HG03521 (cell line): ENCODE data around the gene HFM1.
"Not testable (repeated sequence)": the region's sequence is repeated elsewhere in the genome, so short reads cannot be mapped to it uniquely, and the experiment has no call there.

Source experiments
- ATAC-seq: cut with Tn5 transposase; IDR thresholded peaks from one replicate; pipeline ENCODE4 v1.9.1; 2021; ENCODE audit warnings: mild to moderate bottlenecking, moderate library complexity; ENCODE audit not compliant: unreplicated experiment

Gene HFM1

GRCh38 chr1:91404151-91405012 is at the start of gene HFM1:
HFM1 (minus strand) TSS chr1:91404837; CDS start chr1:91401082, 3,755 bp downstream.
- peak; percentile 95 for ATAC-seq

DNA sequence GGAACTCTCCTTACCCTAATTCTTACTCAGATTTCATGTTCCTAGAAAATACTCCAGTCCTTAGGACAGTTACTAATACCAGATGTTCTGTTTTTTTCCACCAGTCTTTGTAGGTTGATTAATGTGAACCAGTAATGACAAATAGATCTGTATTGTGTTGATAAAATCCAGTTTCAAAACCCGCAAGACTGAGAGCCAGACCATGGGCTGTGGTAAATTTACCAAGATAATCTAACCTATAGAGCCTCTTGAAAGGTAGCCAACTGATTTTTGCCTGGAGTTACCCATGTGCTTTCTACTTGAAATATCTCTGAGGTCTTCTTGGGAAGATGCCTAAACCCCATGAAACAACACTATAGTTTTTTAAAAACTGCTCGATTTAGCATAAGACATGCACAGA is 49.5 kb upstream of the HFM1 start:
- no peak for ATAC-seq

- no peak for ATAC-seq
Observed at GRCh38 chr1:91450260-91450659, 45.6 kb upstream of the HFM1 start.

DNA sequence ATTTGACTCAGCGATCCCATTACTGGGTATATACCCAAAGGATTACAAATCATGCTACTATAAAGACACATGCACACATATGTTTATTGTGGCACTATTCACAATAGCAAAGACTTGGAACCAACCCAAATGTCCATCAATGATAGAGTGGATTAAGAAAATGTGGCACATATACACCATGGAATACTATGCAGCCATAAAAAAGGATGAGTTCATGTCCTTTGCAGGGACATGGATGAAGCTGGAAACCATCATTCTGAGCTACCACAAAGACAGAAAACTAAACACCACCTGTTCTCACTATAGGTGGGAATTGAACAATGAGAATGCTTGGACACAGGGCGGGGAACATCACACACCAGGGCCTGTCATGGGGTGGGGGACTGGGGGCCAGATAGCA is 43.1 kb upstream of the HFM1 start:
- not testable (repeated sequence) for ATAC-seq

GRCh38 chr1:91441980-91442379 is 37.3 kb upstream of the HFM1 start:
- not testable (repeated sequence) for ATAC-seq

DNA sequence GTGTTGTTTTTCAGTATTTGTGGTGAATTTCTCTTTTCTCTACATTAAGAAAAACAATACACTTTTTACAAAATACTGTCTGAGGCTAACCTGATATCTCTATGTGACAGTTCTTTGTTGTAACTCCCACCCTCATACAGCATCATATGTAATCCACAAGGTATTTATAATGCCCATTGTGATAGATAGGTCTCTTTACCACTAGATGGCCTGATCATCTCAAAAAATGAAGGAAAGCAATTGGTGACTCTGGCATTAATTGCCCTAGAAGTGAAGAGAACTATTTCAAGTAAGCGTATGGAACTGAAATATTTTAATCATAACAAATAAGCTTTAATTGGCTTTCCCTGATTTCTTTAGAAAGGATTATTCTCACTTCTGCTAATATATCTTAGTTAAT is 36.2 kb upstream of the HFM1 start:
- ATAC-seq, result no peak

DNA sequence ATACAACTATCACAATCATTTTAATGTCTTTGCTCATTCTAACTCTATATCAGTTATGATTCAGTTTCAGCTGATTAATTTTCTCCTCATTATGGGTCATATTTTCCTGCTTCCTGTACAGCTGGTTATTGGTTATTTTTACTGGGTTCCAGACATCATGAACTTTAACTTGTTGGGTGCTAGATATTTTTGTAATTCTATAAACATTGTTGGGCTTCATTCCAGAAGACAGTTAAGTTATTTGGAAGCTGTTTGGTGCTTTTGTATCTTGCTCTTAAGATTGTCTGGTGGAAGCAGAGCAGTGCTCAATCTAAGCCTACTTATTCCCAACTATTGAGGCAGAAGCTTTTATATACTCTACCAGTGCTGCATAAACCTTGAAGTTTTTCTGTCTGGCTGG is 34.4 kb upstream of the HFM1 start:
- no peak for ATAC-seq

- no peak for ATAC-seq
Observed at GRCh38 chr1:91428182-91428798, 23.7 kb upstream of the HFM1 start.

DNA sequence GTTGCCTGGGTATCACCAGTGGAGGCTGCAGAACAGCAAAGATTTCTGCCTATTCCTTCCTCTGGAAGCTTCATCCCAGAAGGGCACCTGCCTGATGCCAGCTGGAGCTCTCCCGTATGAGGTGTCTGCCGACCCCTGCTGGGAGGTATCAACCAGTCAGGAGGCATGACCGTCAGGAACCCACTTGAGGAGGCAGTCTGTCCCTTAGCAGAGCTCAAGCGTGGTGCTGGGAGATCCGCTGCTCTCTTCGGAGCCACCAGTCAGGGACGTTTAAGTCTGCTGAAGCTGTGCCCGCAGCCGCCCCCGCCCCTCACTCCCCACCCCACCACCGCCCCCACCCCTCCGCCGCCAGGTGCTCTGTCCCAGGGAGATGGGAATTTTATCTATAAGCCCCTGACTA is 23.1 kb upstream of the HFM1 start:
- no peak for ATAC-seq

DNA sequence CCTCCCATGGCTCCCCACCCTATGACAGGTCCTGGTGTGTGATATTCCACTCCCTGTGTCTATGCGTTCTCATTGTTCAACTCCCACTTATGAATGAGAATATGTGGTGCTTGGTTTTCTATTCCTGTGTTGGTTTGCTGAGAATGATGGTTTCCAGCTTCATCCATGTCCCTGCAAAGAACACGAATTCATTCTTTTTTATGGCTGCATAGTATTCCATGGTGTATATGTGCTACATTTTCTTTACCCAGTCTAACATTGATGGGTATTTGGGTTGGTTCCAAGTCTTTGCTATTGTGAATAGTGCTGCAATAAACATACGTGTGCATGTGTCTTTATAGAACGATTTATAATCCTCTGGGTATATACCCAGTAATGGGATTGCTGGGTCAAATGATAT is 17.9 kb upstream of the HFM1 start:
- ATAC-seq, result not testable (repeated sequence)

DNA sequence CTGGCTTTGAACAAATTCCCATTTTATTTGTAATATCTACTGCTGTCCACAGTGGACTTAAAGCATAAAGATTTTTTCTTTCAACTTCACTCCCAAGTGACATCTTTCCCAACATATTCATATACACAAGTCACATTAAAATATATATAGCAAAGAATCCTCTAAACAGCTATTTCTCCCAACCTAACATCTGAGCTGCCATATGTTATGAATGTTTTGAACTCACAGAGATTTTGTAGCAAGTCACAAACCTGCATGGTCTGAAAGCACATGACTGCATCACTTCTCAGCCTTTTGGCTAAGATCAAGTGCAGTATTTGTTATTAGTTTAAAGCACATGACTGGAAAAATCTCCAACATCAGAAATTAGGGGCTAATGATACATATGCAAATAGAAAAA is 7.7 kb upstream of the HFM1 start:
- no peak for ATAC-seq

- no peak for ATAC-seq
Observed at GRCh38 chr1:91406773-91407389, 2.2 kb upstream of the HFM1 start.

- ATAC-seq, result no peak
Observed at GRCh38 chr1:91402023-91402422, 2.6 kb downstream of the HFM1 start.

GRCh38 chr1:91400133-91400725 is 4.4 kb downstream of the HFM1 start:
- no peak for ATAC-seq

GRCh38 chr1:91398291-91398690 is 6.3 kb downstream of the HFM1 start:
- no peak for ATAC-seq

- no peak for ATAC-seq
Observed at GRCh38 chr1:91397605-91398004, 7.0 kb downstream of the HFM1 start.

- ATAC-seq, result no peak
Observed at GRCh38 chr1:91393042-91393441, 11.6 kb downstream of the HFM1 start.

DNA sequence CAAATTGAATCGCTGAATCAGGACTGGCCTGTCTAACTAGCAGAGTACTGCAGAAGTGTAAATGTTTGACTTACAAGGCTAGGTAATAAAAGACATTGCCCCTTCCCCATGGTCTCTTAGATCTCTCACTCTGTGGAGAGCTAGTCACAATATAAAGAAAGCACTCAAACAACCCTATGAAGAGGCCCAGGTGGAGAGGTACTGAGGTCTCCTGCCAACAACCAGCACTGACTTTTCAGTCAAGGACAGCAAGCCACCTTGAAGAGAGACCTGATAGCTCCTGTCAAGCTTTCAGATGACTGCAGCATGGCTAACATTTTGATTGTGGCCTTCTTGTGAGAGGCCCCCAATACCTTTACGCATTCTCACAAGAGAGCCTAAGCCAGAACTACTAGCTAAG is 18.5 kb downstream of the HFM1 start:
- ATAC-seq, result no peak

- no peak for ATAC-seq
Observed at GRCh38 chr1:91383456-91383855, 21.2 kb downstream of the HFM1 start.

- no peak for ATAC-seq
Observed at GRCh38 chr1:91381844-91382243, 22.8 kb downstream of the HFM1 start.

- ATAC-seq, result no peak
Observed at GRCh38 chr1:91374086-91374485, 30.6 kb downstream of the HFM1 start.

GRCh38 chr1:91372230-91372629 is 32.4 kb downstream of the HFM1 start:
- ATAC-seq, result not testable (repeated sequence)
